ENCODE measurements around the gene C6orf132.

DNA sequence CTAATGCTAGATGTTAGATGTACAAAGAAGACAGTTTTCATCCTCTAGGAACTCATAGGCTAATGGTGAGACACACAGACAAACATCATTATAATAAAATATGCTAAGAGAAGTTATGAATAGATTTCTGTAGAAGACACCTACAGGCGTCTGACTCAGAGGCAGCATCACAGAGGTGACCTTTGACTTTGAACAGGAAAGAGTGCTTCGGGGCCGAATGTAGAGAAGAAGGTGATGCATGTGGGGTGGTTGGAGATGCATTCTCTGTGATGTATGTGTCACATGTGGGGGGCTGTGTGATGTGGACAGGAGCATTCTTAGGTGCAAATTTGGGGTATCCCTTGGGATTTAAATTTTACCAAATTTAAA lies 37.5 kb upstream of the C6orf132 start:
- TF ChIP-seq, protein P1, sequence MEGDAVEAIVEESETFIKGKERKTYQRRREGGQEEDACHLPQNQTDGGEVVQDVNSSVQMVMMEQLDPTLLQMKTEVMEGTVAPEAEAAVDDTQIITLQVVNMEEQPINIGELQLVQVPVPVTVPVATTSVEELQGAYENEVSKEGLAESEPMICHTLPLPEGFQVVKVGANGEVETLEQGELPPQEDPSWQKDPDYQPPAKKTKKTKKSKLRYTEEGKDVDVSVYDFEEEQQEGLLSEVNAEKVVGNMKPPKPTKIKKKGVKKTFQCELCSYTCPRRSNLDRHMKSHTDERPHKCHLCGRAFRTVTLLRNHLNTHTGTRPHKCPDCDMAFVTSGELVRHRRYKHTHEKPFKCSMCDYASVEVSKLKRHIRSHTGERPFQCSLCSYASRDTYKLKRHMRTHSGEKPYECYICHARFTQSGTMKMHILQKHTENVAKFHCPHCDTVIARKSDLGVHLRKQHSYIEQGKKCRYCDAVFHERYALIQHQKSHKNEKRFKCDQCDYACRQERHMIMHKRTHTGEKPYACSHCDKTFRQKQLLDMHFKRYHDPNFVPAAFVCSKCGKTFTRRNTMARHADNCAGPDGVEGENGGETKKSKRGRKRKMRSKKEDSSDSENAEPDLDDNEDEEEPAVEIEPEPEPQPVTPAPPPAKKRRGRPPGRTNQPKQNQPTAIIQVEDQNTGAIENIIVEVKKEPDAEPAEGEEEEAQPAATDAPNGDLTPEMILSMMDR (IDR thresholded peaks at IDR 0.05; ENCODE audit: low read length) = no peak
- no peak for TF ChIP-seq EZH2 (IDR thresholded peaks at IDR 0.05; ENCODE audit: borderline replicate concordance, low read length)

Measured in OCI-LY1 (cell line).